K562 (cell line): ENCODE measurements around the gene MACROD2. TPM values are rescaled to one million over a fixed set of nuclear protein-coding genes. Genes with fewer than 3 reads are reported as not detected.

ENCODE experiments used
- ATAC-seq: fragments of 200-7000 bp; cut with Tn5 transposase; 3 replicates; pipeline ENCODE4 v1.9.1; 2020; ENCODE audit warnings: moderate library complexity
- BruUV-seq: library from RNA; stranded (reverse); fragments of 400-500 nt; replicated peaks from 2 replicates; lab custom pipeline; 2021; lab: Mats Ljungman, UMichigan
- CTCF ChIA-PET: fragments of 300-600 bp; formaldehyde crosslinking; extraction: SDS; loops from one replicate; lab custom pipeline; 2021; ENCODE audit warnings: low intra/inter-chr PET ratio; lab: Yijun Ruan, JAX
- POLR2A ChIA-PET: fragments of 300-600, 350-650 bp; sonication (Branson Sonifier 250); formaldehyde crosslinking; extraction: SDS; loops from one replicate; lab custom pipeline; 2021; ENCODE audit warnings: antibody characterized with exemption, inconsistent platforms; lab: Yijun Ruan, JAX
- DNase-seq, 4 experiments: peaks; one replicate each; pipeline versions ENCODE4 v3.0.0 to v3.0.0-alpha.2; 2011 to 2018; ENCODE audit warnings: low spot score in 3 of 4, mixed read lengths in 3 of 4; ENCODE audit errors: extremely low read depth in 1 of 4
- FAIRE-seq: peaks from 2 replicates; lab custom pipeline; 2011; peaks lifted over from hg19 to GRCh38; lab: Jason Lieb, UNC
- H2AFZ ChIP-seq: 2 replicates; pipeline ENCODE4 v1.6.0; 2011; ENCODE audit warnings: low read depth, low read length, control low read depth, inconsistent platforms
- H3K27ac ChIP-seq: fragments of 200-600 bp; 3 replicates; pipeline ENCODE4 v1.8.0; 2011; ENCODE audit warnings: low read depth, mild to moderate bottlenecking, control low read depth, inconsistent platforms, low read length, moderate library complexity, mixed read lengths; ENCODE audit errors: extremely low read depth
- H3K27me3 ChIP-seq, 2 experiments: fragments of 300-600 bp in 1 of 2; 2 replicates in 1 of 2; 3 replicates in 1 of 2; pipeline versions ENCODE4 v1.6.0 to v1.8.0; 2011; ENCODE audit warnings: inconsistent platforms in 2 of 2, low read length in 2 of 2, mild to moderate bottlenecking in 1 of 2, mixed read lengths in 1 of 2, moderate library complexity in 1 of 2; ENCODE audit not compliant: control insufficient read depth in 2 of 2, insufficient read depth in 2 of 2
- H3K36me3 ChIP-seq: fragments of 300-600 bp; 3 replicates; pipeline ENCODE4 v1.8.0; 2011; ENCODE audit warnings: mild to moderate bottlenecking, low read length, inconsistent platforms; ENCODE audit not compliant: control insufficient read depth, insufficient read depth
- H3K4me1 ChIP-seq, 2 experiments: fragments of 200-600 bp in 1 of 2; replicated peaks in 1 of 2; 2 replicates in 1 of 2; 3 replicates in 1 of 2; pipeline versions ENCODE4 v1.5.1 to v1.8.0; 2011; ENCODE audit warnings: inconsistent platforms in 2 of 2, low read length in 2 of 2, mild to moderate bottlenecking in 1 of 2, mixed read lengths in 1 of 2, moderate library complexity in 1 of 2; ENCODE audit not compliant: control insufficient read depth in 2 of 2, insufficient read depth in 2 of 2
- H3K4me2 ChIP-seq: 2 replicates; pipeline ENCODE4 v1.6.1; 2011; ENCODE audit warnings: low read length, control low read depth, inconsistent platforms, mixed read lengths; ENCODE audit not compliant: insufficient read depth
- H3K4me3 ChIP-seq: fragments of 200-600 bp; sonication (generic), shearing (Covaris generic); 2 replicates; pipeline ENCODE4 v1.5.1; 2016; ENCODE audit warnings: control low read depth, inconsistent platforms
- H3K79me2 ChIP-seq: fragments of 200-600 bp; 3 replicates; pipeline ENCODE4 v1.8.0; 2011; ENCODE audit warnings: low read length, inconsistent platforms; ENCODE audit not compliant: control insufficient read depth, insufficient read depth
- H3K9ac ChIP-seq, 2 experiments: 2 replicates each; pipeline versions ENCODE4 v1.6.0 to v1.6.1; 2011; ENCODE audit warnings: low read depth in 2 of 2, low read length in 2 of 2, control low read depth in 1 of 2, inconsistent platforms in 1 of 2, mild to moderate bottlenecking in 1 of 2, mixed read lengths in 1 of 2; ENCODE audit not compliant: insufficient read depth in 1 of 2
- H3K9me1 ChIP-seq: one replicate; pipeline ENCODE4 v1.6.0; 2011; ENCODE audit warnings: inconsistent platforms, mild to moderate bottlenecking, low read length, moderate library complexity; ENCODE audit not compliant: control insufficient read depth, insufficient read depth
- H3K9me3 ChIP-seq: replicated peaks from 2 replicates; pipeline ENCODE4 v1.5.1; 2011; ENCODE audit warnings: low read depth, low read length, inconsistent platforms; ENCODE audit not compliant: control insufficient read depth, insufficient read depth
- H4K20me1 ChIP-seq: replicated peaks from 2 replicates; pipeline ENCODE4 v1.6.1; 2011; ENCODE audit warnings: low read length, inconsistent platforms, mixed read lengths; ENCODE audit not compliant: control insufficient read depth, insufficient read depth
- ARHGAP35 ChIP-seq: fragments of 450-650 bp; IDR thresholded peaks from 2 replicates; pipeline ENCODE4 v1.6.1; 2018; ENCODE audit not compliant: partially characterized antibody
- BMI1 ChIP-seq: fragments of 150-350 bp; IDR thresholded peaks from 2 replicates; pipeline ENCODE4 v1.6.1; 2014; ENCODE audit warnings: low read length
- BRD4 ChIP-seq: fragments of 200-600 bp; sonication (generic); IDR thresholded peaks from 2 replicates; pipeline ENCODE4 v1.6.1; 2017; ENCODE audit warnings: inconsistent platforms
- FOXK2 ChIP-seq, 2 experiments: fragments of 450-650 bp; IDR thresholded peaks in 1 of 2; conservative IDR thresholded peaks in 1 of 2; 2 replicates each; pipeline ENCODE4 v1.6.1; 2016; ENCODE audit warnings: low read depth in 2 of 2, mild to moderate bottlenecking in 1 of 2
- MED1 ChIP-seq: sonication (generic); formaldehyde crosslinking; IDR thresholded peaks from 2 replicates; pipeline ENCODE4 v1.8.1; 2023; ENCODE audit warnings: missing genetic modification reagents, borderline replicate concordance
- ZHX1 ChIP-seq: fragments of 150-350 bp; conservative IDR thresholded peaks from 2 replicates; pipeline ENCODE4 v1.6.1; 2014; ENCODE audit warnings: low read length
- WGBS: fragments of 100-300 bp; shearing (Covaris generic); methylation state at CpG from one replicate; pipeline ENCODE4 v1.1.6; 2016; ENCODE audit warnings: low coverage, mixed read lengths; ENCODE audit not compliant: insufficient coverage; ENCODE audit errors: missing lambda C conversion rate; 5-methylcytosine and 5-hydroxymethylcytosine counted together
- in situ Hi-C: fragments of 300-500 bp; cut with MboI; formaldehyde crosslinking; loops from 4 replicates; pipeline ENCODE4 v1.15.0; 2018; ENCODE audit warnings: inconsistent platforms, mixed read lengths
- intact Hi-C: fragments of 100-400 bp; cut with micrococcal nuclease; formaldehyde crosslinking; loops from 2 replicates; pipeline ENCODE4 v1.14.2; 2022
- polyA plus RNA-seq, 8 experiments: library from polyadenylated mRNA; depleted of rRNA in 4 of 8; stranded (reverse) in 5 of 8; unstranded in 3 of 8; fragments of >200 nt; fragmentation: Nextera tagmentation in 2 of 8; fragmentation: Illumina TruSeq in 1 of 8; extraction: Ambion mirVana in 2 of 8; extraction: Trizol in 1 of 8; gene quantifications; 2 replicates each; pipeline versions ENCODE4 v1.2.1 to v1.2.3, GENCODE V29; 2011 to 2014; ENCODE audit warnings: inconsistent platforms in 1 of 8, missing spikeins in 1 of 8
- total RNA-seq, 7 experiments: library from RNA; depleted of rRNA in 6 of 7; stranded (reverse); fragments of >200 nt in 6 of 7; fragmentation: Illumina TruSeq in 2 of 7; extraction: Trizol in 2 of 7; gene quantifications; 2 replicates each; pipeline versions ENCODE4 v1.2.1 to v1.2.3, GENCODE V29; 2011 to 2021; ENCODE audit warnings: low replicate concordance in 1 of 7
- TF ChIP-seq, protein P1 (sequence below), 2 experiments: fragments of 200-800 bp in 1 of 2; sonication (Bioruptor generic) in 1 of 2; sonication (generic) in 1 of 2; formaldehyde crosslinking in 1 of 2; IDR thresholded peaks in 1 of 2; conservative IDR thresholded peaks in 1 of 2; 2 replicates each; pipeline versions ENCODE4 v1.5.0 to v1.6.1; 2016 to 2020; ENCODE audit warnings: missing compliant biosample characterization in 1 of 2, missing genetic modification characterization in 1 of 2, missing genetic modification reagents in 1 of 2
- TF ChIP-seq, protein P2 (sequence below): fragments of 450-650 bp; IDR thresholded peaks from 2 replicates; pipeline ENCODE4 v1.6.1; 2016; ENCODE audit warnings: low read depth, mild to moderate bottlenecking, moderate library complexity
- TF ChIP-seq, protein P3 (sequence below): sonication (generic); formaldehyde crosslinking; IDR thresholded peaks from 2 replicates; pipeline ENCODE4 v1.8.0; 2022; ENCODE audit warnings: mild to moderate bottlenecking, low read depth, missing genetic modification reagents
- TF ChIP-seq, protein P4 (sequence below): fragments of 250-450 bp; sonication (Bioruptor Pico); IDR thresholded peaks from 2 replicates; pipeline ENCODE4 v1.4.0; 2020; ENCODE audit warnings: mild to moderate bottlenecking, moderate library complexity, borderline replicate concordance

The MACROD2 gene
- total and polyA plus RNA-seq, 9 of the 15 experiments (the other 6 are each of a cell fraction or from before 2014, with no cell fraction given), result not detected

GRCh38 chr20:15476781-15477180, 1481.5 kb downstream of the MACROD2 start:
- Histone ChIP-seq H3K27me3 (no peaks in the 10 kb centered on the region), H3K27ac (no peak overlapping the region), H3K4me2 (no peak overlapping the region), H4K20me1 (no peaks in the 10 kb centered on the region), H3K4me1 (no peaks in the 10 kb centered on the region), H3K9ac (no peak overlapping the region), H3K9me1 (no peaks in the 10 kb centered on the region), H3K79me2 (no peaks in the 10 kb centered on the region), H2AFZ (no peak overlapping the region), H3K4me3 (no peak overlapping the region), H3K9me3 (no peaks in the 10 kb centered on the region; the same call in 1 of the 2 replicates), H3K36me3 (no peaks in the 10 kb centered on the region)
- ChIA-PET CTCF (no interaction called here), POLR2A (no interaction called here)
- ATAC-seq (no peak), DNase-seq (no peak), FAIRE-seq (no peak)
- 0% methylated on average over 1 of the region's 5 CpGs for WGBS
- BruUV-seq, result no TSS peak
- intact Hi-C loops (no loop called here), in situ Hi-C loops (no loop called here)
- TF ChIP-seq, protein P1, sequence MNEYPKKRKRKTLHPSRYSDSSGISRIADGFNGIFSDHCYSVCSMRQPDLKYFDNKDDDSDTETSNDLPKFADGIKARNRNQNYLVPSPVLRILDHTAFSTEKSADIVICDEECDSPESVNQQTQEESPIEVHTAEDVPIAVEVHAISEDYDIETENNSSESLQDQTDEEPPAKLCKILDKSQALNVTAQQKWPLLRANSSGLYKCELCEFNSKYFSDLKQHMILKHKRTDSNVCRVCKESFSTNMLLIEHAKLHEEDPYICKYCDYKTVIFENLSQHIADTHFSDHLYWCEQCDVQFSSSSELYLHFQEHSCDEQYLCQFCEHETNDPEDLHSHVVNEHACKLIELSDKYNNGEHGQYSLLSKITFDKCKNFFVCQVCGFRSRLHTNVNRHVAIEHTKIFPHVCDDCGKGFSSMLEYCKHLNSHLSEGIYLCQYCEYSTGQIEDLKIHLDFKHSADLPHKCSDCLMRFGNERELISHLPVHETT (CRISPR knock-in tag; conservative IDR thresholded peaks at IDR 0.05 in 1 of 2, IDR thresholded peaks at IDR 0.05 in 1 of 2), result no peak
- no peak for TF ChIP-seq BRD4
- TF ChIP-seq, protein P2, sequence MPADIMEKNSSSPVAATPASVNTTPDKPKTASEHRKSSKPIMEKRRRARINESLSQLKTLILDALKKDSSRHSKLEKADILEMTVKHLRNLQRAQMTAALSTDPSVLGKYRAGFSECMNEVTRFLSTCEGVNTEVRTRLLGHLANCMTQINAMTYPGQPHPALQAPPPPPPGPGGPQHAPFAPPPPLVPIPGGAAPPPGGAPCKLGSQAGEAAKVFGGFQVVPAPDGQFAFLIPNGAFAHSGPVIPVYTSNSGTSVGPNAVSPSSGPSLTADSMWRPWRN, result no peak
- no peak for TF ChIP-seq ZHX1
- TF ChIP-seq MED1, result no peak
- TF ChIP-seq FOXK2 (conservative IDR thresholded peaks at IDR 0.05 in 1 of 2, IDR thresholded peaks at IDR 0.05 in 1 of 2; ENCODE audit: low read depth in 2 of 2), result no peak
- TF ChIP-seq, protein P3, sequence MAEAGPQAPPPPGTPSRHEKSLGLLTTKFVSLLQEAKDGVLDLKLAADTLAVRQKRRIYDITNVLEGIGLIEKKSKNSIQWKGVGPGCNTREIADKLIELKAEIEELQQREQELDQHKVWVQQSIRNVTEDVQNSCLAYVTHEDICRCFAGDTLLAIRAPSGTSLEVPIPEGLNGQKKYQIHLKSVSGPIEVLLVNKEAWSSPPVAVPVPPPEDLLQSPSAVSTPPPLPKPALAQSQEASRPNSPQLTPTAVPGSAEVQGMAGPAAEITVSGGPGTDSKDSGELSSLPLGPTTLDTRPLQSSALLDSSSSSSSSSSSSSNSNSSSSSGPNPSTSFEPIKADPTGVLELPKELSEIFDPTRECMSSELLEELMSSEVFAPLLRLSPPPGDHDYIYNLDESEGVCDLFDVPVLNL (CRISPR knock-in tag), result no peak
- no peak for TF ChIP-seq BMI1
- TF ChIP-seq, protein P4, sequence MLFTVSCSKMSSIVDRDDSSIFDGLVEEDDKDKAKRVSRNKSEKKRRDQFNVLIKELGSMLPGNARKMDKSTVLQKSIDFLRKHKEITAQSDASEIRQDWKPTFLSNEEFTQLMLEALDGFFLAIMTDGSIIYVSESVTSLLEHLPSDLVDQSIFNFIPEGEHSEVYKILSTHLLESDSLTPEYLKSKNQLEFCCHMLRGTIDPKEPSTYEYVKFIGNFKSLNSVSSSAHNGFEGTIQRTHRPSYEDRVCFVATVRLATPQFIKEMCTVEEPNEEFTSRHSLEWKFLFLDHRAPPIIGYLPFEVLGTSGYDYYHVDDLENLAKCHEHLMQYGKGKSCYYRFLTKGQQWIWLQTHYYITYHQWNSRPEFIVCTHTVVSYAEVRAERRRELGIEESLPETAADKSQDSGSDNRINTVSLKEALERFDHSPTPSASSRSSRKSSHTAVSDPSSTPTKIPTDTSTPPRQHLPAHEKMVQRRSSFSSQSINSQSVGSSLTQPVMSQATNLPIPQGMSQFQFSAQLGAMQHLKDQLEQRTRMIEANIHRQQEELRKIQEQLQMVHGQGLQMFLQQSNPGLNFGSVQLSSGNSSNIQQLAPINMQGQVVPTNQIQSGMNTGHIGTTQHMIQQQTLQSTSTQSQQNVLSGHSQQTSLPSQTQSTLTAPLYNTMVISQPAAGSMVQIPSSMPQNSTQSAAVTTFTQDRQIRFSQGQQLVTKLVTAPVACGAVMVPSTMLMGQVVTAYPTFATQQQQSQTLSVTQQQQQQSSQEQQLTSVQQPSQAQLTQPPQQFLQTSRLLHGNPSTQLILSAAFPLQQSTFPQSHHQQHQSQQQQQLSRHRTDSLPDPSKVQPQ (CRISPR knock-in tag), result no peak
- no peak for TF ChIP-seq ARHGAP35
